NCI-H1694 (cell line): ENCODE data around the gene SMNDC1.
A peak's percentile ranks its signal among the peaks of the same experiment; 100 is the strongest.

ENCODE experiments used
- DNase-seq: peaks from one replicate; lab custom pipeline; 2025; lab: John Stamatoyannopoulos, UW

SMNDC1 gene

DNA sequence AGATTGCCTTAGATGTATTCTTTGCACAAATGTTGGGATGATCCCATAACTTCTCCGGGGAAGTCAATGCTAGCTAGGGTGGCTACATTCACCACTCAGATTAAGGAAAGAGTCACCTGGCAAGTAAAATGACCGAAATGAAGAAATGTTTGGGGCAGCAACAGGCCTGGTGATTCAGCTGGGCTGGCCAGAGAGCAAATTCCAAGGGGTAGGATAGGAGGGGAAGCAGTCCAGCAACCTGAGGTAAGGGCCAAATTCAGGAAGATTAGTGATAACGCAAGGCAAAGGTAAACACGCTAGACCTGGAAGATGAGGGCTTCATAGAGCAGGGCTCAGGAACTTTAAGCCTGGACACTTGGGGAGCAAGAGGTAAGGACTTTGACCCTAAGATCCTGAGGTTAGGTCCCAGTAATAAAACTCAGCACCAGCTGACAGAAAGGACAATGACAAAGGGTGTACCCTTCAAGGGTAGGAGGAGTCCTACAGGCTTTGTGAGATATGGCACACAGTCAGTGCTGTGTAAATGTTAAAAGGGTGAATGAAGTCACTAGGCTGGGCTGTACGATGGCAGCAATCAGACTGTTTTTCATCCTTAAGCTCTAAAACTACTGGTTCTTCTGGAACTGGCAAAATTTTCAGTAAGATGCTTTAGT, 22.7 kb upstream of the SMNDC1 start:
- DNase-seq, result no peak

DNA sequence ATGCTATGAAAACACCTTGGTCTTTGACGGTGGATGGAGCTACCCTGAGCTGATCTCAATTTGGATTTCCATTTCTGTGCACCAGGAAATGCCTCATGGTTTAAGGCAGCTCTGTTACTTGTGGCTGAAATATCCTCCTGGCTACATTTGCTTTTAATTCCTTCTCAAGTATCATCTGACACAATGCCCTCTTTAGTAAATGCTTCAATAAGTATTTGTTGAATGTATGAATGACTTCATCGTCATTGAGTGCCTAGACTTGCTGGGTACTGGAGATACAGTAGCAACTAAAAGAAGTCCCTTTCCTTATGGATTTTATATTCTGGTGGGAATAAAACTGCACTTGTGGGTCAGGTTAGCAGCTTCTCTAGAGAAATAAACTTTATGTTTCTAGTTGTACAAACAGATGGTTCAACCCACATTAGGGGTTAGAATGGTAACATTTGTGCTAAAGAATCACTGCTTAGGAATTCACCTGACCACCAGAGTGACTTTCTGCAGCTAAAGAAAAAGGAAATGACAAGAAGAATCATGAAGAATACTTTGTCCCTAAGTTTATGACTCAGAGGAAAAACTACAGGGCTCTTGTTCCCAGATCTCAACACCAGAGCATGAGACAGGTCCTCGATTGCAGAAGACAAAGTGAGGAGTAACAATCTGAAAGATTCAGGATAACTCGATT, 21.8 kb upstream of the SMNDC1 start:
- no peak for DNase-seq

DNA sequence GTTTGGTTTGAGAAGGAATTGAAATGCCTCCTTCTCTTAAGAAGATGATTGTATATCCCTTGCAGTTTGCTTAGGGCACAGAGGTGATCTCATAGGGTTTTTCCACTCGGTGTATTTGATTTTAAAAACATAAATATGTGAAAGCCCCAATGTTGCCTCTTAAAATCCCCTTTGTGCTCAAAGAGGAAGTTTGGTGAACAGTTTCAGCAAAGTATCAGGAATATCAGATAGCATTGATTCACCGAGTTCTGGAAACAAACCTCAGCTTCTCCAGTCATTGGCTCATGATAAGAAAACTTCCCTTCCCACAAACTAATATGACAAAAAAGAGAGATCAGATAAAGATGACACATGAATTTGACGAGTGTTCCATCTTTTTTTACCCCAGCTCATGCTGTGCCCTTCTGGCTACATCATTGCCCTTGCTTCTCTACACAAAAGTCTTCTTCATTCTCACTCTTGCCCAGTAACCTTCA, 20.1 kb upstream of the SMNDC1 start:
- DNase-seq, result no peak

DNA sequence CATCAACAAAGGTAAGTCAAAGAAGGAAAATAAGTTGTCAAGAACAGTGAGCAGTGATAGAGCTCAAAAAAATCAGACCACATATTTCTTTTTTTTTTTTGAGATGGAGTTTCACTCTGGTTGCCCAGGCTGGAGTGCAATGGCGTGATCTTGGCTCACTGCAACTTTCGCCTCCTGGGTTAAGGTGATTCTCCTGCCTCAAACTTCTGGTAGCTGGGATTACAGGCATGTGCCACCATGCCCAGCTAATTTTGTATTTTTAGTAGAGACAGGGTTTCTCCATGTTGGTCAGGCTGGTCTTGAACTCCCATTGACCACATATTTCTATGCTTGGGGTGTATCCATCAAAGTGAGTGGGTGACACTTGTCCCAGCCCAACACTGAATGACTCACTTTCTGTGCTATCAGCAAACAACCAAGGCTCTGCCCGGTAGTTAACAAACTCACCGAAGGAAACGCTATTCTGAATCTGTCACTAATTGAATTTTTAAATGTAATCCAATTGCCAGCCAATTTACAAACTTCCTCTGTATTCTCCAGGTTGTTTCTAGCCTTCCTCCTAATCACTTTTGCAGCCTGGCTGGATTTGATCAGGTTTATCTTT, 19.6 kb upstream of the SMNDC1 start:
- no peak for DNase-seq

DNA sequence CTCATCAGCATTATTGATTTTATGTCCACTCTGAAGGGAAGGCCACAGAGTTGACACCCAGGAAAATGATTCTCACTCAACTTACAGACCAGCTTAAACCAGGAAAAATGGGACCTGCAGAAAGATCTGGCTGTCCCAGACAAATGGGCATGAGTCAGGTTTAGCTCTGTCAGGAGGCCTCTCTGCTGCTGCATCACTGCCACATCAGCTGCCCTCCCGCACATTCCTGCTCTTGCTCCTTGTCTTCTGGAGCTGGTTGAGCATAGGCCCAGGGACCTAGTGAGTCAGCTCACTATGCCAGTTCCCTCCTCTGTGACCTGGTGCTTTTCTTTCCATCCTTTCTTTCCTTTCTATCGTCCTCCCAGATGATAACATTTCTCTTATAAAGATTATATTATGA, 18.8 kb upstream of the SMNDC1 start:
- DNase-seq, result no peak

DNA sequence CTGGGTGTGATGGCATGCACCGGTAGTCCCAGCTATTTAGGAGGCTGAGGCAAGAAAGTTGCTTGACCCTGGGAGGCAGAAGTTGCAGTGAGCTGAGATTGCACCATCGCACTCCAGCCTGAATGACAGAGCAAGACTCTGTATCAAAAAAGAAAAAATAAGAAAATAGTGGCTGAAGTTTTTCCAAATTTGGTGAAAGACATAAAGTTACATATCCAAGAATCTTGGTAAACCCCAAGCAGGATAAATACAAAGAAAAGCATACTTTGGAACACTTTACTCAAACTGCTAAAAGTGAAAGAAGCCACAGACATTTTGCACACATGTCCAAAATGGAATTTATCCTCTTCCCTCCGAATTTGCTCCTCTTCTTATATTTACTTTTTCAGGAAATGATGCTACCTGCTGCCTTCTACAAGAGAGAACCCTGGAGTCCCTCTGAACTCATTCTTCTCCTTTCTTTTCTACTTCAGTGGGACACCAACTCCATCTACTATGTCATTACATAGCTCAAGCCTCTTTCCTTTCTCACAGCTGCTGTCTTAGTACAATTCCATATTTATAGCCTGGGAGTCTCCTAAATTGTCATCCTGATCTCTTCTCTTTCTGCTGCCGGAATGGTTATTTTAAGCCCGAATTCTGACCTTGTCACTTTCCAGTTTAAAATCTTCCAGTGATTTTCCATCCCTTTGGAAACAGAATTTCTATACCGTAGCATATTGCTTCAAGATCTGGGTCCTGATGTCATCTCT, 17.3 kb upstream of the SMNDC1 start:
- DNase-seq, result no peak

DNA sequence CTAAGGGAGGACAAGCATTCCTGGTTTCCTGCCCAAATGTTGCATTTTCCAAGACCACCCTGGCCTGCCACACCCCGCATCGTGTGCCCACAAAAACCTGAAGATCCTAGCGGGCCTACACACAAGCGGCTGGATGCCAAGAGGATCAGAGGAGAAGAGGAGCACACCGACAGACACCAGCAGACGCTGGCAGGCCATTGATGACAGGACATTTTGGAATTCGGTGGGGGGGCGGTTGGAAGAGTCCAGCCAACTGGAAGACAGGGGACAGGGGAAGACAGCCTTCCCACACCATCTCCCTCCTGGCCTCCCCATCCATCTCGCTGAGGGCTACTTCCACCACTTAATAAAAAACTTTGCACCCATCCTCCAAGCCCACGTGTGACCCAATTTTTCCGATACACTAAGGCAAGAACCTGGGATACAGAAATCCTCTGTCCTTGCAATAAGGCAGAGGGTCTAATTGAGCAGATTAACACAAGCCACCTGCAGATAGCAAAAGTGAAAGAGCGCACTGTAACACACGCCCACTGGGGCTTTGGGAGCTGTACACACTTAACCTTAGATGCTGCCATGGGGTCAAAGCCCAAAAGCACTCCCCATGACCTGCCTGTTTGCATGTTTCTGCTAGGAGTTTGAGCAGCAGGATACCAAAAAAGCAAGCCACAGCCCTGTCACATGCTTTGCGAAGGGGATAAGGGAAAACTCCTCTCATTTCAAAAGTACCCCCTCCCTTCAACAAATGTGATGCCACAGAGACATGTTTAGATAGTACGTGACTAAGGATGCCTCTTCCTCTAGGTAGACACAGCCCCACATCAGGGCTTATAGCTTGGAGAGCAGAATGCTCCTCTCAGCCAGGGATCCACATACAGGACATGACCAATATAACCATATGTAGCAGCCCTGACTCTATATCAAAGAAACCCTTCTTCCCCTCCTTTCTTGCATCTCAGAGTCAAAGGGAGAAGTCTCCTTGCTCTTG, 13.4 kb upstream of the SMNDC1 start:
- no peak for DNase-seq

DNA sequence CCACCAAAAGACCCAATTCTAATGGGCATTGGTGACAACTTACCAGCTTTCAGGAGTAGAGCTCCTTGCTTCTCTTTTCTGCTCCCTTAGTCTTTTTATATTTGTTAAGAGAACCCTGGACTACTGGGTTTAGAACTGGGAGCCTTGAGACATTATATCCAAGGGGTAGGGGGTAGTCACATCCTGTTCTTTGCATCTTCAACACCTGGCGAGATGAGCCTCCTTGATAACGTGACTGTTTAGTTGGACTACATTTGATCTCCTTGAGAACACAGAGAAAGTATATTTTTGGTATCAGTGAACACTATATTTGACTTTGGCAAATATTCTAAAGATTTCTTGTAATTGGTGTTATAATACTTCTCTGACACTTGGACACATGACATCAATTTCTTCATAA, 9.0 kb upstream of the SMNDC1 start:
- no peak for DNase-seq

DNA sequence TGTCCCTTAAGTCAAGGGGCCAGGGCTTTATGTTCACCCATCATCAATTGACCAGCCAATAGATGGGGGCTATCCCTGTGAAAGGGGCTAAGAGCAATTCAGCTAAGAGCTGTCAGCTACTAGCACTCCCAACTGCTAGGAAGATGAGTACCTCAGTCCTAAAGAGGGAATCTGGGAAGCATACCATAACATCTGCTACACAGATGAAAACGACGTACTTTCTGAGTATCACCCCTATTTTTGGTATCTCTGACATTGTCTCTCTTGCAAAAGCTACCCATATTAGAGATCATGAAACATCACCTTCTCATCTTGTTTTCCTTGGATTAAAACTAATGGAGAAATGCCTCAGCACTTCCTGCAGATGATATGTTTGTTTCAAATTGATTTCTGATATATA, 7.5 kb upstream of the SMNDC1 start:
- no peak for DNase-seq

DNA sequence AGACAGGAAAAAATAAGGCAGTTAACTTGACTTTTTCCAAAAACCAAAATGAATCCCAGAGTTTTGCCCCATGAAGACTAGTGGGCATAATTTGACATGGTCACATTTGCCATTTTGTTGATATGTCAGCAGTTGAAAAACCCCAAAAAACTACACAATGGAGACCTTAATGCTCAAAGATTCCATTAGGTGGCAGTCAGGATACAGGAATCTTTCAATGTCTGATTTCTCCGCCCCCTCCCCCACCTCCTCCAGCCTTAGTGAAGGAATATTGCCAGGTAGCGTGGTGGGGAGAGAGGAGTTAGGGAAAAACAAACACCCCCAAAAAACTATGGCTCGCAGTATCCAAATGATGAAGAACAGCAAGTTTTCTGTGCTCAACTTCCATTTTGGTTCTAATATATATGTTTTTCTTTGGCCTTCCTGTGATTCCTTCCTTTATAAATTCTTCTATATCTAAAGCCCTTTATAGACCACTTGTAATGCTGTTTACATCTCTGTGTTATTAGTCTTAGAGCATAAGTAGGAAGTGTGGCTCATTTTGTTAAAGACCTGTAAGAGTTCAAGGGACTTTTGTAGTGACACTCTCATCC, 6.7 kb upstream of the SMNDC1 start:
- DNase-seq, result peak; percentile 56

DNA sequence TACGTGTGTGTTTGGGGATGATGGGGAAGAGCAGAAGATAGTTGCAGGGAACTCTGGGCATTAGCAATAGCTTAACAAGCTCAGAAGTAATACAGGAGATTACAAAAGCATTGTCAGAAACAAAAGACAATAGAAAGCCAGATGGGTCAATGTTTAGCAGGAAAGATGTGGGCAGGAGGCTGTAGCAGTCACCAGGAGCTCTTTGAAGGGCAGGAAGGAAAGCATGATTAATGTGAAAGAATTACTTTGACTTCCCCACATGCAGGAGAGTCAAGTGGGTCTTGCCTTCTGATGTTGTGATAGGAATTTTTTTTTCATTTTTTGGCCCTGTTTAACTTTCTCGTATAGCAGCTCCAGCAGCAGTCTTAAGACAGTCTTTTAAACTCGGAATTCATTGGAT, 6.0 kb upstream of the SMNDC1 start:
- no peak for DNase-seq

DNA sequence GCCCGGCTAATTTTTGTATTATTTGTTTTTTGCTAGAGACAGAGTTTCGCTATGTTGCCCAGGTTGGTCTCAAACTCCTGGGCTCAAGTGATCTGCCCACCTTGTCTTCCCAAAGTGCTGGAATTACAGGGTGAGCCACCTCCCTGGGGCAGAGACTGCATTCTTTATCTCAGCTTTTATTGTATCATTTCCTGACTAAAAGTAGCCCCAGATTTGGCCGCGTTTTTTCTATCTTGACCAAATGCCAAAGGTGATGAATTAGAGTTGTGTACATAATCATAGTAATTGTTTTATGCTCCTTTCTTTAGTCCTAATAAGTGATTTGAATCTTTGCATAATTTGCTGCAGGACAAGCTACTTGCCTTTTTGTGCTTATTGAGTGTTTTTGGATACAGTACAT, 3.1 kb upstream of the SMNDC1 start:
- DNase-seq, result no peak

DNA sequence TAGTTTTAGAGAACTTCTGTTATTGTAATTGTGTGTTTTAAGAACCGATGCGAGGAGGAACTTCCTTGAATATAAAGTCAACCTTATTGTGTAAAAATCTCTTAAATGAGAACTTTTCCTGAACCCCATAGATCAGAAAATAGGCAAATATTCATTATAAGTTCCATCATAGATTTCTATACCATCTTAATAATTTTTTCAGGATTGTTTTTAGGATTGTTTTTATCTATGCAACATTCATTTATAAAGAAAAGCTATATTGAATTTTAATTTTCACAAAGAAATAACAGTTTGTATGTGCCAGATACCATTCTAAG, 1.7 kb upstream of the SMNDC1 start:
- no peak for DNase-seq

DNA sequence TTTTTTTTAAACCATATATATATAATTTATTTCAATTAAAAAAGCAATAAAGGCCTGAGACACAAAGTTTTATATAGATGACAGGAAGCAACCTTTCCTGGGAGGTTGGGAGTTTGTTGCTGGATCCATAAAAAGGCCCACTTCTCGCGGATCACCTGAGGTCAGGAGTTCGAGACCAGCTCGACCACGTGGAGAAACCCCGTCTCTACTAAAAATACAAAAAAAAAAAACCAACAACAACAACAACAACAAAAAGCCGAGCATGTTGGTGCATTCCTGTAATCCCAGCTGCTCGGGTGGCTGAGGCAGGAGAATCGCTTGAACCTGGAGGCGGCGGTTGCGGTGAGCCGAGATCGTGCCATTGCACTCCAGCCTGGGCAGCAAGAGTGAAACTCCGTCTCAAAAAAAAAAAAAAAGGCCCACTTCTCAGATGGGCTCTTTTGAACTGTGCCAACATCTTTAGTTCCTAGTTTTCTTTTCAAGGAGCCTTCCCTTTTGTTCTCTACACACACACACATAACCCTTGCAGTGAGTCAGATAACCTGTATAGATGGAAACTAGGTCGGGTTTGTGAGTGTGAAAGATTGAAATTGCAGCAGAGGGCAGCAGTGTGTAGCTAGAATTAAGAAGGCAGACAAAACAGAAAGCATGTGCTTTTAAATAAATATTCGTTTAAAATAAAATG, 1.2 kb upstream of the SMNDC1 start:
- DNase-seq, result peak; percentile 62

DNA sequence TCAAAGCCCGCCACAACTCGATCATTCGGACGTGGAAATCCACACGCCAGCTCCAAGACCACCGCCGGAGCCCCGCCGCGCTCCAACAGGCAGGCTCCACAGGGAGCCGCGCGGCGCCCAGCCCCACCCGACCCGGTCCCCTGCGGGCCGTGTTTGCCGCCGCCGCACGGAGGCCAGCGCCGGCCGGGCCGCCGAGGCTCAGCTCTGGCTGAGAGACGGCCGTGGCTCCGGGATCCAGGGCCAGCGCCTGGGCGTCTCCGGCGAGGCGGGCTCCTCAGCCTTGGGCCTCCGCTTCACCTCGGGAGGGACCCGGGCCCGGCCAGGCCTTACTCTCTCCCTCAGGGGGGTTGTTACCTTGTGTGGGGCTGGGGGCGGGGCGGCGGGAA, 333 bp downstream of the SMNDC1 start:
- DNase-seq, result no peak

DNA sequence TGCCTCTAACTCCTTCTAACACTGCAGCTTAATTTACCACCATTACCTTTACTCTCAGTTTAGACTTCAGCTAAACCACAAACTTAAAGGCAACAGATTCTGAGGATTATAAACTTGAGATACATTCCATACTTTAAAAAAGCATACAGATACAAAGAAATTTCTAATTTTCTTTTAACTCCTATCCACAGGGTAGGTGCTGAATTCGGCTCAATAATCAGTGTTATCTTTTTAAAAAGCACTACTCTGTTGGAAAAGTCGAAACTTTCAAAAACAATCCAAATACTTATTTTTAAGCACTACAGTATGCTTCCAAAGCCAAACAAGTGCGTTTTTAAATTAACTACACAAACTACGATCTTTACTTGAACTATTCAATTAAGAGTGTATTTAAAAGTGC, 1.0 kb downstream of the SMNDC1 start:
- no peak for DNase-seq

DNA sequence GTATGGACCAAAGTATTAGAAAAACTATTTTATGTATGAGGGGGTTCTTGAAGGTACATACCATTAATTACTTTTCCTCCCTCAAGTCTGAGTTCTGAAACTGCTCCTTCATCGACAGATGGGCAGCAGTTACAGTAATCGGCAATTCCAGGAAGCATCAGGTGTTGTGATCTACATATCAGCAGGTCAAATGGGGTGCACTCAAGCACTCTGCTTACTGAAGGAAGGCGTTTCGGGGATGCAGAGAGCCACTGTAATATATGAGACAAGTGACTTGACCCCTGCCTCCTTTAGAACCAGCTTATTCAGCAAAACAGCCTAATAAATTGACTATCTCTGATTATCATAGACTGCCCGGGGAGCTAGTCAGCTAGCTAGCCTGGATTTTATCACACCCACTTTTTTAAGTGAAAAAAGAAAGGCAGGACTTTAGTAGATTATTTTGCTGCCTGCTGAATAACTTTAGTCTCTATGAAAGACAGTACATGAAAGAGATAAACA, 4.2 kb downstream of the SMNDC1 start:
- no peak for DNase-seq

DNA sequence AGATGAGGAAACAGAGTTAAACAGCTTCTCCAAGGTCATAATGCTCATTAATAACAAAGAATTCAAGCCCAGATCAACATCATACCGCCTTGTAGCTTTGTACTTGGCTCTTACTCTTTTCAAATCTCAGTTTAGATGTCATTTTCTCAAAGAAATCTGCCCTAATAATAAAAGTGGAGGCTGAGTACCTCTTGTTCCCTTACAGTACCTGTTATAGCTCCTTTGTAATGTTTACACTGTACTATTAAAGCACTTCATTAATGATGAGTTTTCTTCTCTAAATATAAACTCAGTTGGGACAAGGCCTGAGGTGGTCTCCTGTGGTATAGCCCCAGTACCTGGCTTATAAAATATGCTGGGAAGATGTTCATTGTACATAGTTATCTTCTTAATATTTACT, 7.8 kb downstream of the SMNDC1 start:
- no peak for DNase-seq

DNA sequence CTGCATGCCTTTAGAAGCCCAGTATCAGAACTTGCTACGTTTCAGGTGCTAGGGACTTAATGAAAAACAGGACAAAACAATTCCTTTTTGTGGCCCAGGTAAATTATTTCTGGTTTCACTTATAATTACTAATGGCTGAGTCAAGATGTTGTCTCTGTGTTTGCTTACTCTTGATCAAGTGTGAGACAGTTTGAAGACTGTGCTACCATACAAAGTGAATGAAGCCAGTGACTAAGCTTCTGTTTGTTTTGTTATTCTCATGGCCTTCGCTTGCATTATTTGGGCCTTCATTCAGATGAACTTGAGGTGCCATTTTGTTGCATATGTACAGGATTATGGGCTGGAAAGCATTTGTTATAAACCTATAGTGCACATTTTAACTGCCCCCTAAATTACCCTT, 17.9 kb downstream of the SMNDC1 start:
- no peak for DNase-seq

DNA sequence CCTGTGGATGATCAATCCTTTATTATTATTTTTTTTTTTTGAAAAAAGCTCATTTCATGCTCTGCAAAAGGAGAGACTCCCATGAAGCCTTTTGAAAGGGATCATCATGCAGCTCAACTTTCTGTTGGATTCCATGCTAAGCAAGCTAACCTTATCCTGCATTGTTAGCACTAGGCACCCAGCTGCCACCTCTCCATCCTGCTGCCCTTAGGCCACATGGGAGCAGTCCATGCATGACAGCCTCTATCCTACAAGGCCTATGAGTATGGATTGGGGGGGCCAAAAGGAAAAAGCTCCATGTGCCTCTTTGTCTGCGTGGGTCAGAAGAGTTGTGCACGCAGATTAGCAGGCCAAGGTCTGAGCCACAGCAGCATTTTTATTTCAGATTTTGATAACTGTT, 19.2 kb downstream of the SMNDC1 start:
- no peak for DNase-seq

DNA sequence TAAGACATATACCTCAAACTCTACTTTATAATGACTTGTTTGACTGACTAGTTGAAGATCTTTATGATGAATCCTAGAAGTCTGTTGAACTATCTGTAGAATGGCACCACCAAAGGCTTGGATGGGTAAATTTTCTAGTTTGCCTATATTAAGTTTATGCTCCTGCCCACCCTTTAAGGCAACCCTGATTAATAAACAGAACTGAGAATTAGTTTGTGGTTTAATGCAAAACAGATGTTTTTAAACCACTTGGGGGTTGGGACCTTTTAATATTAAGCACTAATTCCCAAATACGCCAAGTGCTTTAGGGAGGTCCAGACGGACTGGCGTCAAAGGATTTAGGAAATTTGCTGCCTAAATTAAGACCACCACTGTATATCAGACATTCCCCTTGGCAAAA, 20.5 kb downstream of the SMNDC1 start:
- DNase-seq, result no peak
